Activated T-helper 1 cell treated with anti-CD3 and anti-CD28 coated beads, Interleukin-2, amount 50 U/mL, for 16 hours (primary cell): ENCODE measurements around the gene NKX6-2.
"Not testable (repeated sequence)": the region's sequence is repeated elsewhere in the genome, so short reads cannot be mapped to it uniquely, and the experiment has no call there.

ENCODE experiments used
- DNase-seq, 2 donors: peaks; one replicate each; pipeline ENCODE4 v3.0.0-alpha.2; 2020; ENCODE audit warnings: low read depth in 1 of 2, low spot score in 1 of 2

The NKX6-2 gene

DNA sequence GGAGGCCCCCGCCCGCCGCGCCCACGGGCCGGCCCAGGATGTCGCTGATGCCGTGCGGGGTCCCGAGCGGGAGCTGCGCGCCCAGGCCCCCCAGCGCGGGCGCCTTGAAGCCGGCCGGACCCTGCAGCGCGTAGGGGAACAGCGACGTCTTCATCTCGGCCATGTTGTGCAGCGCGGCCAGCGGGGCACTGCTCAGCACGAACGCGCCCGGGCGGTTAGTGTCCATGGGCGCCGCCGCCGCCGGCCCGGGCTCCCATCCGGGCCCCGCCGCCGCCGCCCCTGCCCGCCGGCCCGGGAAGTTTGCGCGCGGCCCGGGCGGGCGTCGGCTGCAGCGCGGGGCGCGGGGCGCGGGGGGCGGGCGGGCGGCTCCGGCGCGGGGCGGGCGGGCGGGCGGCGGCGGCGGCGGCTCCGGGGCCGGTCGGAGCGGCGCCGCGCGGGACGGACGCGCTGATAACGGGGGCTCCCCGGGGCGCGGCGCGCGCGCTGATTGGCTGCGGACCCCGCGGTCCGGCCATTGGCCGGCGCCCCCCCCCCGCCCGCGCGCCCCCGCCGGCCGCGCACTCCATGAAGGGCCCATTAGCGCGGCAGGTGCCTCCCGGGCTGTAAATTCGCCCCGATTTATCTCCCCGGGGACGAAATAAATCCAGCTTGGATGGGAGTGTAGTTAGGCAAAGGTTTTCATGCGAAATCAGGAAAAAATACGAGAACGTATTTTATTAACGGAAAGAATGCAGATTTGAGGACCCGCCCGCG is at the start of gene NKX6-2:
NKX6-2 (minus strand) TSS at position 425 of the 753 bp plus-strand sequence; CDS start at position 226, 199 bp downstream.
- DNase-seq: no peak

GRCh38 chr10:132834891-132835847 is 49.2 kb upstream of the NKX6-2 start:
- no peak for DNase-seq

- DNase-seq: no peak
These were observed 48.4 kb upstream of the NKX6-2 start for GRCh38 chr10:132834311-132834761.

DNA sequence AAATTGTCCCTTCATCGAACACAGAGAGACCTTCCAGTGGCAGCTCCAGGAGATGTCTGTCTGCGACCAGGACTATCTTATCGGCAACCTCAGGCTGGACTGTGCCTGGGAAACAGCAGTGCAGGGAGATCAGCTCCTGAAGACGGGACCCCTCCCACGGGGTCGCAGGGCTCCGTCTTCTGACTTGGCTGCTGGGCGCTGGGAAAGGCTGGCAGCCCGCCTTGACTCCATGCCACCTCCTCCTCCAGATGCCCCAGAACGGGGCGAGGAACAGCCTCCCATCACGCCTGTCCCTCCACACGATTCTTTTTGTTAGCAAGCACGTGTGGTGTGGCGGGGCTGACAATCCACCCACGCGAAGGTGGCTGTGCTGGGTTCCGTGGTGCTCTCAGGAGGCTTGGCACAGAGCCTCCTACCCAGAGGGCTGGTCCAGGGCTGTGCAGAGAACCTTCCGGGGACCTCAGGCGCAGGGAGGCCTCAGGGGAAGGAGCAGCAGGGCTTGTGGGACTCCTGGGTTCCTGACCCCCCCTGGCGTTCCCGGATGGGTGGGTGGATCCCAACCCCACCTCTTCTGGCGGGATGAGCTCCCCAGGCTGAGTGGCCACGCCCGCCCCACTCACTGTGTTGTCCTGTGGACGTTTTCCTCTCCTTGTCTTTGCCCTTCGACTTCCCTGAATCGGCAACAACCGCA is 47.6 kb upstream of the NKX6-2 start:
- no peak for DNase-seq

DNA sequence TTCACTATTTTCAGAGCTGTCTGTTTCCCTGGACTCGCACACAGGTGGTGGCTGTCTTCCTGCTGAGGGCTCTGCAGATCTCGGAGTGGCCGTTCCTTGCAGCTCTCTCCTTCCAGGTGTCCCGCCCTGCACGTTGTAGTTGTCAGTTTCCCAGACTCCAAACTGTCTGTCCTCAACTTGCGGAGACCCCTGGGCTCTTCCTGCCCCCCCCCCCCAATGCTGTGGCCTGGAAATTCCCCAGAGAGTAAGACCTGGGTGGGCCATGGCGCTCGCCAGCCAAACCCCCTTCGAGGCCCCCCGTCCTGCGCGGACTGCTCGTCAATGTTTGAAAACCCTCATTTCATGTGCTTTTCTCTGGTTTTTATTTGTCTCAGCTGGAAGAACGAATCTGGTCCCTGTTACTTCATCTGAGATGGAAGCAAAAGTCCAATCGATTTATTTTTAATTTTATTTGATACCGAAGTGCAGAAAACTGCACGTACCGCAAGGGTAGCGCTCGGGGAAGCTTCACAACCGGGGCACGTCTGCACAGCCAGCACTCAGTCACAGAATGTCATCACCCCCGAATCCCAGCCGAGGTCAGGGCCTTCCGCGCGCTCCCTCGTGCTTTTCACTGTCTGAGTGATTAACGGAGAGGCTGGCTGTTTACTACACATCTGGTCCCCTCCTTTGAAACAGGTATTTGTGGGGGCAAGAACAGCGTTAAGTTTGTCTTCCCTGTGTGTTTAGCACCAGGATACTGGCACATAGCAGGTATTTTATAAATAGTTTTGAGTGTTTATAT is 46.4 kb upstream of the NKX6-2 start:
- DNase-seq: no peak

GRCh38 chr10:132829403-132829802 is 43.5 kb upstream of the NKX6-2 start:
- DNase-seq: no peak

DNA sequence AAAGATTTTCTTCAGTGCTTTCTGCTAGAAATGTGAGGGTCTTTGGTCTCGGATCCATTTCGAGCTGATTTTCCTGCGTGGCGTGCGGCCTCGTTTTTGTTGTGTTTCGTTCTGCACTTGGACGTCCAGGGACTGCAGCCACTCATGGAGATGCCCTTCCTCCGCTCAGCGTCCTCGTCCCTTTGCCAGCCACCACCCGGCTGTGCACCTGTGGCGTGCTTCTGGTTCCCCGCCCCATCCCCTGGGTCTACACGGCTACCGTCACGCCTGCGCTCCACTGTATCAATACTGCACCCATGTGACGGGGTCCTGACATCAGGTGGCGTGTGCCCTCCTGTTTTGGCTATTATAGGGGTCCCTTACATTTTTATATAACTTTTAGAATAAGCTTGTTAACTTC is 42.7 kb upstream of the NKX6-2 start:
- no peak for DNase-seq

DNA sequence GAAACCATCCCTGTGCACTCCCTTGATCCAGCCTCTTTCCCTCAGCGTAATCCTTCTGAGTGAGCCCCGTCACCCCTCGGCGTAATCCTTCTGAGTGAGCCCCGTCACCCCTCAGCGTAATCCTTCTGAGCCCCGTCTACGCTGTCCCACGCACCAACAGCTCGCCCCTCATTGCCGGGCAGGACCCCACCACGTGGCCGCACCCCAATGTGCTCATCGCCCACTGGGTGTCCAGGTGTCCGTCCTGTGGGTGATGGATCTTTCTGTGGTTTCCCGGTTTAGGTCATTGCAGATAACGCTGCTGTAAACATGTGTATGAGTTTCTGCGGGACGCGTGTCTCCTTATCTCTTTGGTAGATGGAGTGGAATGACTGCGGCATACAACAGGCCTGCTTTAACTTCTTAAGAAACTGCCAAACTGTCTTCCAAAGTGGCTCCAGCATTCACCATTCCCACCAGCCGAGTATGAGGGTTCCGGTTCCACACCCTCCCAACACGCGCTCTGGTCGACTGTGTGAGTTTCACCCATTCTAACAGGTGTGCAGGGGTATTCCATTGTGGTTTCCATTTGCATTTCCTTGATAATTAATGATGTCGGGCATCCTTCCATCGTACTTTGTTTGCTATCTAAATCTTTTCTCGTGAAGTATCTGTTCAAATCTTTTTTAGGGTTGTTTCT is 42.1 kb upstream of the NKX6-2 start:
- DNase-seq: no peak

DNA sequence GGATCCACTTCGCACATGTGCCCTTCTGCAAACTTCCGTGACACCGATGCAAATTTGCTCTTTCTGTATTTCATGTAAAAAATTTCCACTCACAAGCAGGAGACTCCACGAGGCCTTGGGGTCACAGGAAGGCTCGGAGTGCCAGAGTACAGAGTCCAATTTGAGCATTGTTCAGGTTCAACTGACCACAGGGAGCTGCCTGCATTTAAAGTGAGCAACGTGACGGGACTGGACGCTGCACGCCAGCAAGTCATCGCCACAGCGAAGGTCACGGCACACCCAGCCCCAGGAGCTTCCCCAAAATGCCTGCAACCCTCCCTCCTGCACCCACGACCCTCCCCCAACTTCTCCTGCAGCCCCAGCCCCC is 41.5 kb upstream of the NKX6-2 start:
- DNase-seq: no peak

DNA sequence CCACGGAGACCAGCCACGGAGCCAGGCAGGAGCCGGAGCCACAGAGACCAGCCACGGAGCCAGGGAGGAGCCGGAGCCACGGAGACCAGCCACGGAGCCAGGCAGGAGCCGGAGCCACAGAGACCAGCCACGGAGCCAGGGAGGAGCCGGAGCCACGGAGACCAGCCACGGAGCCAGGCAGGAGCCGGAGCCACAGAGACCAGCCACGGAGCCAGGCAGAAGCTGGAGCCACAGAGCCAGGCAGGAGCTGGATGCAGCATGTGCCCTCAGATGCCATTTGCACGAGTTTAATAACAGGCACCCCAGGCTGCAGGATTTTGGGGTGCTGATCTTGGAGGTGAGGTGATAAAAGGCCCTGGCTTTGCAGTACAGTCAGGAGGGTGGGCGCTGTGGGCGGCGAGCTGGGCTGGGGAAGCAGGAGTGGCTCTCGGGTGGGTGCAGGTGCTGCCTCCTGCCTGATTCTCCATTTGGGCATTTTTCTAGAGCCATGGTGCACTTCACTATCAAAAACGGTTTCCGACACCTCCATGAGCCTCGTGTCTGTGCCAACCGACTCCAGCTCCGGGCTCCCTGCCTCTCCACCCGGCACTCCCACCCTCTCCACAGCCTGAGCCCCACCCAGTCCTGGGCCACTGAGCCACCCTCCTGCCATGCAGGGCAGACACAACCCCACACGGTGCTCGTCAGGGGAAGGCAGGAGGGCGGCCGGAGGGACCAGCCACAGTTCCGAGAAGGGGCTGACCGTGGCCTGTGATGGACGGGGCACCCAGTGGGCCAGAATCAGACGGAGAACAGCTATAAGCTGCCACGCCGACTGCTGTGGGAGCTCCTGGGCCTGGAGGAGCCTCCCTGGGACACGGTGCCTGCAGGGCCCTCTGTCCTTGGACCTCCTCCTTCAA is 40.8 kb upstream of the NKX6-2 start:
- DNase-seq: no peak

GRCh38 chr10:132825783-132826523 is 40.0 kb upstream of the NKX6-2 start:
- DNase-seq: not testable (repeated sequence)

DNA sequence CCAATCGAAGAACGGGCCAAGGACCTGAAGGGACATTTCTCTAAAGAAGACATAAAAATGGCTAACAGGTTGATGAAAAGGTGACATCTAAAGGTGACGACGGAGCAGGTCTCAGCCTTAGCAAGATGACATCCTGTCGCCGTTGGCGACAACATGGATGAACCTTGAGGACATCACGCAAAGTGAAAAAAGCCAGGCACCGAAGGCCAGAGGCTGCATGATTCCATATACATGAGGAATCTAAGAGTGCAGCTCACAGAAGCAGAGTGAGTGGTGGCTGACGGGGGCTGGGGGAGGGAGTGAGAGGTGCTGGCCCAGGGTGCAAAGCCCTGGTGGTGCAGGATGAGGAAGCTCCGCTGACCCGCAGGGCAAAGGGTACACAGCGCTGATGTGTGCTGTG is 34.1 kb upstream of the NKX6-2 start:
- DNase-seq: no peak

DNA sequence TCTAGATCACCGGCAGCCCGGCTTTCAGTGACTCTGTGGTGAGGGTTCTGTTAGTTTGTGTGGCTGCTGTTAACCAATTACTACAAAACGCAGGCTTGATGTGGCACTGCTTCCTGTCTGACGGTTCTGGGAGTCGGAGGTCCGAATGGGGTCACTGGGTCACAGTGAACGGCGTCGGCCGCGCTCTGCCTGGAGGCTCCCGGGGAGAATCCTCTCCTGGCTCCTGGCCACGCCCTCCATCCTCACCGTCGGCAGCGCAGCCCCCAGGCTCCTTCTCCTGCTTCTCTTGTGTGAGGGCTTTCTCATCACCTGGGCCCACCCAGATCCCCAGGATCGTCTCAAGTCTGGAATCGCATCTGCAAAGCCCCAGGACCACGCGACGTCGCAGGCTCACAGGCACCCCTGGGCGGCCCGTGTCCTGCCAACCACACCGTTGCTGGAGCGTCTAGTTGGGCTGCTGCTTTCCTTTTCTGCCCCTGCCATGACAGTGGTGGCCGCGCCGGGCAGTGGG is 31.8 kb upstream of the NKX6-2 start:
- no peak for DNase-seq

- no peak for DNase-seq
These were observed 30.8 kb upstream of the NKX6-2 start for GRCh38 chr10:132816718-132817117.

DNA sequence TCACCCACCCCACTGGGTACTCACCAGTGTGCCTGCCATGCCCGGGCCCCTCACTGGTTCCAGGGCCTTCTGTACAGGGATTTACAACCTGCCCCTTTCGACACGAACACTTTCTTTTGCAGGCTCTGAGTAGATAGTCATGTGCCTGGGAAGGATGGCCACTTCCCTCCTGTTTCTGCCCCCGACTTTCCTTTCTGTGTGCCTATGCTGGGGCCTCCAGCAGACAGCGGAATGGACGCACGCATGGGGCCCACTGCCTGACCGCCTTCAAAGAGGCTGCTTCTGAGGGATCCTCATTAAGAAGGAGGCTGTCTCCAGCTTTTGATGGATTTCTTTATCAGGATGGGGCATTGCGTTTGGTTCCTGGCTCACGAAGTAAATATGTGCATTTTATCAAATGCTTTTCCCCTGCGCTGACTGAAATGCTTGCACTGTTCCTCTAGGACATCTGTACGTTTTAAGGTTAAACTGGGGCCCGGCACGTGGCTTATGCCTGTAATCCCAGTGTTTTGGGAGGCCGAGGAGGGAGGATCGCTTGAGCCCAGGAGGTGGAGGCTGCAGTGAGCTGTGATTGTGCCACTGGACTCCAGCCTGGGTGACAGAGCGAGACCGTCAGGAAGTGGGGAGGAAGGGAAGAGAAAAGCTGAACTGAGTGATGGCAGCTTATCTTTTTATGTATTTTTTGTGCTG is 29.4 kb upstream of the NKX6-2 start:
- no peak for DNase-seq

- DNase-seq: no peak
These were observed 28.5 kb upstream of the NKX6-2 start for GRCh38 chr10:132814469-132814856.

DNA sequence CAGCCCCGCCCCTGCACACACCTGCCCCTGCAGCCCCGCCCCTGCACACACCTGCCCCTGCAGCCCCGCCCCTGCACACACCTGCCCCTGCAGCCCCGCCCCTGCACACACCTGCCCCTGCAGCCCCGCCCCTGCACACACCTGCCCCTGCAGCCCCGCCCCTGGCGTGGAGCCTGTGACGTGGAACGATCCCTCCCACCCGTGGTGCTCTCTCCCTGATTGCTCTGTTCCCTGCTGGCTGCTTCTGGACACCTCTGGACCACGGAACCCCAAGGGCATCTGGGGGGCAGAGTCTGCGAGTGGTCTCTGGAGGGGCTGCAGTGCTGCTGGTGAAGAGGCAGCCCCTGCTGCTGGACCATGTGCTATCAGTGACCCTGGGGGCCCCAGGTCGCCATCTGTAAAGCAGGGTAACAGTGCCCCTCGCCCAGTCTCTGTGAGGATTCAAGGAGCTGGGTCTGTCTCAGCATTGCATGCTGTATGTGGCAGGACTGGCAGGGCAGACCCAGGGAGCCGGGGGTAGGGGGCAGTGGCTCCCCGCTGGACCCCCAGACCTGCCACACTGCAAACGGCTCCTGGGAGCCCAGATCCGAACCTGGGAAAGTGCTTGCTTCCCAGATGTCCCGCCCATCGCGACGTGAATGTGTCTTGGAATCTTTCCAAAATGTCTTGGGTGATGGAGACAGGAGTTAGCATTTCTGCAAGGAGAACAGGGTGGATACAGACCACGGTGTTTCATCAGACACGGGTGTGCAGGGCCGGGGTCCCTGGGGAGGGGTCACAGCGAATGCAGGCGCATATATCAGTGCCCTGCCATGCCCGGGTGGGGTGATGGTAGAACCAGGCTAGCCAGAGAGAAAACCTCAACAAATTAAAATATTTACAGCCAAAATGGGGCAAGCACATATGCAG is 27.9 kb upstream of the NKX6-2 start:
- no peak for DNase-seq
